Gastrocnemius medialis (tissue), 4 donors: ENCODE data around the gene MATN3. TPM values are rescaled to one million over a fixed set of nuclear protein-coding genes. Genes with fewer than 3 reads are reported as not detected.

Experiments
- ATAC-seq, 2 donors: fragments of 150-250 bp; one replicate each; pipeline ENCODE4 v1.9.1; 2016
- DNase-seq, 2 donors: peaks; one replicate each; pipeline ENCODE4 v3.0.0-alpha.2; 2019
- H3K27ac ChIP-seq, 4 donors: fragments of 200-600 bp; sonication (generic); 1 replicate in 1 of 4; 2 replicates in 3 of 4; pipeline ENCODE4 v1.5.1; 2016 to 2018; ENCODE audit warnings: mild to moderate bottlenecking in 2 of 4, moderate library complexity in 1 of 4
- H3K27me3 ChIP-seq, 3 donors: fragments of 200-600 bp; sonication (generic) in 2 of 3; 1 replicate in 1 of 3; 2 replicates in 2 of 3; pipeline versions ENCODE4 v1.5.1 to v1.6.0; 2016 to 2019; ENCODE audit warnings: mild to moderate bottlenecking in 1 of 3, moderate library complexity in 1 of 3
- H3K36me3 ChIP-seq, 2 donors: fragments of 200-600 bp; sonication (generic) in 1 of 2; one replicate each; pipeline ENCODE4 v1.5.1; 2017 to 2018
- H3K4me1 ChIP-seq, 2 donors: fragments of 200-600 bp; sonication (generic) in 1 of 2; one replicate each; pipeline ENCODE4 v1.5.1; 2016 to 2017; ENCODE audit warnings: mild to moderate bottlenecking in 2 of 2
- H3K4me3 ChIP-seq, 4 donors: fragments of 200-600 bp; sonication (generic) in 3 of 4; 1 replicate in 1 of 4; 2 replicates in 3 of 4; pipeline ENCODE4 v1.5.1; 2016 to 2019; ENCODE audit warnings: mild to moderate bottlenecking in 2 of 4
- H3K9me3 ChIP-seq, 3 donors: fragments of 200-600 bp; sonication (generic) in 2 of 3; 1 replicate in 1 of 3; 2 replicates in 2 of 3; pipeline ENCODE4 v1.5.1; 2016 to 2019
- CTCF ChIP-seq, 5 experiments: fragments of 450-650 bp in 3 of 5; fragments of 200-600 bp in 2 of 5; sonication (generic) in 2 of 5; IDR thresholded peaks in 4 of 5; conservative IDR thresholded peaks in 1 of 5; 1 replicate in 4 of 5; 2 replicates in 1 of 5; pipeline ENCODE4 v1.5.1; 2016 to 2019; ENCODE audit warnings: antibody characterized with exemption in 5 of 5, mild to moderate bottlenecking in 3 of 5, moderate library complexity in 3 of 5
- POLR2A ChIP-seq, 2 donors: fragments of 450-650 bp; IDR thresholded peaks; one replicate each; pipeline ENCODE4 v1.6.1; 2017; ENCODE audit warnings: antibody characterized with exemption in 2 of 2, mild to moderate bottlenecking in 2 of 2, moderate library complexity in 2 of 2
- in situ Hi-C, 4 donors: fragments of 200-750 bp; cut with MboI; loops; one replicate each; pipeline versions ENCODE4 v1.15.0 to v1.8.0; 2017; ENCODE audit warnings: low sequenced_read_pairs in 4 of 4
- intact Hi-C: fragments of 100-400 bp; cut with DNase I; formaldehyde crosslinking; loops from one replicate; pipeline ENCODE4 v1.15.1; 2023; ENCODE audit warnings: low total_unique reads
- total RNA-seq, 4 donors: library from RNA; depleted of rRNA; stranded (reverse); fragments of >200 nt; gene quantifications; one replicate each; pipeline versions ENCODE4 v1.1.0 to v1.2.3, GENCODE V29; 2016

MATN3 gene
- total RNA-seq, 4 donors from 2014 or later = 0.26 to 0.35 (median 0.34) TPM; not detected in 1

- in situ Hi-C loops (loop anchor here (5.0 kb wide), 1 partner anchor 73 kb away; no protein-coding TSS in a partner anchor), intact Hi-C loops (no loop called here)
- Histone ChIP-seq H3K27ac (no peak overlapping the region), H3K36me3 (no peaks in the 10 kb centered on the region), H3K4me3 (no peak overlapping the region), H3K27me3 (no peaks in the 10 kb centered on the region), H3K9me3 (no peaks in the 10 kb centered on the region), H3K4me1 (no peaks in the 10 kb centered on the region)
- ATAC-seq = peak in 1 of 2 donors; percentile 33
- no peak for DNase-seq
- TF ChIP-seq CTCF (IDR thresholded peaks at IDR 0.05 in 4 of 5, conservative IDR thresholded peaks at IDR 0.05 in 1 of 5) = no peak
- no peak for TF ChIP-seq POLR2A (IDR thresholded peaks at IDR 0.05)
Observed at GRCh38 chr2:20019747-20020146, 7.3 kb upstream of the MATN3 start.

DNA sequence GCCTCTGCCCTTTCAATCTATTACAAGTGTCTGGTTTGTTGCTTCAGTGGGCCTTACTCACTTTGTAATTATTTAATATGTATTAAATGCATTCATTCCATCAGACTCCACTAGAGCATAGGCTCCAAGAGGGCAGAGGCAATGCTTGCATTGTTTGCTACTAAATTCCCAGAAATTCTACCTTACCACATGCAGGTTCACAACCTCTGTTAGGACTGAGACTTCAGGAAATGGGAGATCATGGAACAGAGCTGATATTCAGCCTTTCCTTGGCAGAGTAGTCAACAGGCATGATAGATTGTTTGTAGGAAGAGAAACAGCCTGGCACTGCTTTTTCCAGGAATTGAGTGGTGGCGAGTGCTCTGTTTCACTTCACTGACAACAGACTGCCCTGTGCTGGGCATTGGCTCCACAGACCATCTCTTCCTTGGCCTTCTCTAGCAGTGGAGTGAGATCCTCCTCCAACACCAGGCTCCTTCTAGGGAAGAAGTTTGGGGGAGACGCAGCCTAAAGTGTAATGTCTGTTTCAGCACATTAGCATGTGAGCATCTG lies 6.2 kb upstream of the MATN3 start:
- ATAC-seq (no peak), DNase-seq (no peak)
- intact Hi-C loops (no loop called here), in situ Hi-C loops (loop anchor here in 3 of 4 donors (5.0 kb wide), 1 partner anchor 74 kb away; no protein-coding TSS in a partner anchor)
- Histone ChIP-seq H3K4me3 (no peak overlapping the region), H3K27ac (no peak overlapping the region), H3K9me3 (no peaks in the 10 kb centered on the region), H3K36me3 (no peaks in the 10 kb centered on the region), H3K27me3 (no peaks in the 10 kb centered on the region), H3K4me1 (no peaks in the 10 kb centered on the region)
- TF ChIP-seq CTCF (IDR thresholded peaks at IDR 0.05 in 4 of 5, conservative IDR thresholded peaks at IDR 0.05 in 1 of 5) (no peak), POLR2A (IDR thresholded peaks at IDR 0.05) (no peak)

GRCh38 chr2:20016346-20016745 lies 3.9 kb upstream of the MATN3 start:
- DNase-seq = no peak
- Histone ChIP-seq H3K9me3 (no peaks in the 10 kb centered on the region), H3K36me3 (no peaks in the 10 kb centered on the region), H3K27ac (no peak overlapping the region), H3K27me3 (peaks cover 5 to 7% (median 7%) of the 10 kb centered on the region in 3 donors), H3K4me1 (peaks cover 0 to 10% of the 10 kb centered on the region in 2 donors), H3K4me3 (no peak overlapping the region)
- TF ChIP-seq CTCF (IDR thresholded peaks at IDR 0.05 in 4 of 5, conservative IDR thresholded peaks at IDR 0.05 in 1 of 5) (no peak), POLR2A (IDR thresholded peaks at IDR 0.05) (no peak)
- intact Hi-C loops (no loop called here), in situ Hi-C loops (loop anchor here in 3 of 4 donors (5.0 kb wide), 1 partner anchor 76 kb away; no protein-coding TSS in a partner anchor)
- ATAC-seq = no peak

- Histone ChIP-seq H3K36me3 (no peaks in the 10 kb centered on the region), H3K27ac (no peak overlapping the region), H3K27me3 (peaks cover 5 to 15% (median 14%) of the 10 kb centered on the region in 3 donors), H3K4me1 (peaks cover 0 to 10% of the 10 kb centered on the region in 2 donors), H3K4me3 (no peak overlapping the region), H3K9me3 (no peaks in the 10 kb centered on the region)
- ATAC-seq (peak; percentile 25 to 45), DNase-seq (no peak)
- in situ Hi-C loops (loop anchor here in 3 of 4 donors (5.0 kb wide), 1 partner anchor 77 kb away; no protein-coding TSS in a partner anchor), intact Hi-C loops (loop anchor here (1.0 kb wide), 1 partner anchor 83 kb away; no protein-coding TSS in a partner anchor)
- TF ChIP-seq CTCF (IDR thresholded peaks at IDR 0.05 in 4 of 5, conservative IDR thresholded peaks at IDR 0.05 in 1 of 5) (peak; percentile 35 to 66 (median 57)), POLR2A (IDR thresholded peaks at IDR 0.05) (no peak)
Observed at GRCh38 chr2:20015482-20016083, 3.1 kb upstream of the MATN3 start.
